ENCODE results near the gene TBL3.

Gene TBL3

GRCh38 chr16:1990101-1990350 lies 18.2 kb downstream of the TBL3 start:
- peaks cover 13% of the 10 kb centered on the region for H3K36me3 ChIP-seq (ENCODE audit: insufficient read depth, low read length)
- no peak overlapping the region for H3K4me3 ChIP-seq (ENCODE audit: low read depth in 1 of 2, low read length in 2 of 2)
- no peaks in the 10 kb centered on the region for H3K27me3 ChIP-seq (ENCODE audit: insufficient read depth, low read length, poor library complexity)
- H3K4me2 ChIP-seq (ENCODE audit: insufficient read depth, low read length): no peak overlapping the region
- DNase-seq (no peak), ATAC-seq (ENCODE audit: insufficient read depth, low read depth) (no peak)
- H4K20me1 ChIP-seq (ENCODE audit: insufficient read depth, low read length): no peaks in the 10 kb centered on the region
- no peaks in the 10 kb centered on the region for H3K9me3 ChIP-seq (ENCODE audit: insufficient read depth, low read length, severe bottlenecking)
- H3K4me1 ChIP-seq (ENCODE audit: insufficient read depth, low read length): peaks cover 6% of the 10 kb centered on the region
- H3K9ac ChIP-seq (ENCODE audit: low read depth, low read length): no peak overlapping the region
- no peak overlapping the region for H3K27ac ChIP-seq (ENCODE audit: low read length)
- no peak overlapping the region for H2AFZ ChIP-seq (ENCODE audit: low read depth, low read length)
- no peak for TF ChIP-seq CTCF (IDR thresholded peaks at IDR 0.05; ENCODE audit: borderline replicate concordance, extremely low read depth, low read length, poor library complexity, severe bottlenecking)
- H3K79me2 ChIP-seq (ENCODE audit: insufficient read depth, low read length): peaks cover 3% of the 10 kb centered on the region

GRCh38 chr16:1990351-1991134 lies 18.7 kb downstream of the TBL3 start:
- TF ChIP-seq EZH2 (IDR thresholded peaks at IDR 0.05; ENCODE audit: borderline replicate concordance, low read depth, low read length, severe bottlenecking) (no peak), CTCF (IDR thresholded peaks at IDR 0.05; ENCODE audit: borderline replicate concordance, extremely low read depth, low read length, poor library complexity, severe bottlenecking) (no peak)
- Histone ChIP-seq H3K4me2 (ENCODE audit: insufficient read depth, low read length) (no peak overlapping the region), H3K9ac (ENCODE audit: low read depth, low read length) (no peak overlapping the region)

GRCh38 chr16:1991135-1991551 lies 19.3 kb downstream of the TBL3 start:
- H2AFZ ChIP-seq (ENCODE audit: low read depth, low read length): no peak overlapping the region
- H3K27ac ChIP-seq (ENCODE audit: low read length): no peak overlapping the region
- H3K36me3 ChIP-seq (ENCODE audit: insufficient read depth, low read length): peaks cover 4% of the 10 kb centered on the region
- no peaks in the 10 kb centered on the region for H3K4me1 ChIP-seq (ENCODE audit: insufficient read depth, low read length)
- no peaks in the 10 kb centered on the region for H3K27me3 ChIP-seq (ENCODE audit: insufficient read depth, low read length, poor library complexity)
- H3K4me2 ChIP-seq (ENCODE audit: insufficient read depth, low read length): no peak overlapping the region
- H3K9me3 ChIP-seq (ENCODE audit: insufficient read depth, low read length, severe bottlenecking): no peaks in the 10 kb centered on the region
- no peak overlapping the region for H3K9ac ChIP-seq (ENCODE audit: low read depth, low read length)
- no peak for ATAC-seq (ENCODE audit: insufficient read depth, low read depth)
- no peak overlapping the region for H3K4me3 ChIP-seq (ENCODE audit: low read depth in 1 of 2, low read length in 2 of 2)
- no peak for TF ChIP-seq CTCF (IDR thresholded peaks at IDR 0.05; ENCODE audit: borderline replicate concordance, extremely low read depth, low read length, poor library complexity, severe bottlenecking)
- TF ChIP-seq EZH2 (IDR thresholded peaks at IDR 0.05; ENCODE audit: borderline replicate concordance, low read depth, low read length, severe bottlenecking): no peak
- no peaks in the 10 kb centered on the region for H4K20me1 ChIP-seq (ENCODE audit: insufficient read depth, low read length)
- H3K79me2 ChIP-seq (ENCODE audit: insufficient read depth, low read length): no peaks in the 10 kb centered on the region
- no peak for DNase-seq

More at GRCh38 chr16:1990351-1991134, 18.7 kb downstream of the TBL3 start:
- no peak overlapping the region for H3K27ac ChIP-seq (ENCODE audit: low read length)
- H3K9me3 ChIP-seq (ENCODE audit: insufficient read depth, low read length, severe bottlenecking): no peaks in the 10 kb centered on the region
- no peak overlapping the region for H2AFZ ChIP-seq (ENCODE audit: low read depth, low read length)
- no peak for ATAC-seq (ENCODE audit: insufficient read depth, low read depth)
- no peaks in the 10 kb centered on the region for H4K20me1 ChIP-seq (ENCODE audit: insufficient read depth, low read length)
- H3K27me3 ChIP-seq (ENCODE audit: insufficient read depth, low read length, poor library complexity): no peaks in the 10 kb centered on the region
- no peak overlapping the region for H3K4me3 ChIP-seq (ENCODE audit: low read depth in 1 of 2, low read length in 2 of 2)
- H3K79me2 ChIP-seq (ENCODE audit: insufficient read depth, low read length): no peaks in the 10 kb centered on the region
- peaks cover under 1% of the 10 kb centered on the region; the same call in 1 of the 2 replicates for H3K4me1 ChIP-seq (ENCODE audit: insufficient read depth, low read length)
- no peak for DNase-seq
- H3K36me3 ChIP-seq (ENCODE audit: insufficient read depth, low read length): peaks cover 9% of the 10 kb centered on the region
